GM19324 (cell line): ENCODE measurements around the gene PTGDS.

Source experiments
- ATAC-seq: cut with Tn5 transposase; IDR thresholded peaks from one replicate; pipeline ENCODE4 v1.9.1; 2021; ENCODE audit warnings: mild to moderate bottlenecking, moderate library complexity; ENCODE audit not compliant: unreplicated experiment, low FRiP score

PTGDS gene

DNA sequence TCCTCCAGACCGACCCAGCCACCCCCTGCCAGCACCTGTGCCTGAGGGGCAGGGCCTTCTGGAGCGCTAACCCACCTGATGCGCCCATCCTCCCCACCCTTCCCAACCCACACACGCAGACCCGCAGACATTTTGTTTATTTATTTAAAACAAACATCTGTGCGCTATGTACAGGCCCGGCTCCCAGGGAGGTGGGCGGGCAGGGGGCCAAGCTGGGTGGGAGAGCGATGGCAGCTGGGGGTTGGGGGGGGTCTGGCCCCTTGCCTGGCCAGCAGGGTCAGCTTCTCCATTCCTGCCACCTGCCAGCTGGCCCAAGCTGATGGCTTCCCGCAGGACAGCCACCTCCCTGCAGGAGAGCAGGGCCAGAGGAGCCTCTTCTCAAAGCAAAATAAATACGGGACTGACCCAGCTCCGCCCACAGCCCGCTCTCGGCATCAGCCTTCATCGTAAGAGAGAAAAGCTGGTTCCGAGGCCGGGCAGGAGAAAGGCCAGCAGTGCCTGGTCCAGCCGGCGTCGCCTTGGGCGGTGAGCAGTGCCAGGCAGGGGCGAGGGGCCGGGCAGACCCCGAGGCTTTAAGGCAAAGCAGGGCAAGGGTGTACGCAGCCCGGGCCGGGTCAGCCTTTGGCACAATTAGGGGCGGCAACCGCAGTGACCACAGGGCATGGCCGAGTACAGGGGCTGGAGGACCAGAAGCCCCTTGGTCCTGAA, 30.0 kb downstream of the PTGDS start:
- no peak for ATAC-seq

DNA sequence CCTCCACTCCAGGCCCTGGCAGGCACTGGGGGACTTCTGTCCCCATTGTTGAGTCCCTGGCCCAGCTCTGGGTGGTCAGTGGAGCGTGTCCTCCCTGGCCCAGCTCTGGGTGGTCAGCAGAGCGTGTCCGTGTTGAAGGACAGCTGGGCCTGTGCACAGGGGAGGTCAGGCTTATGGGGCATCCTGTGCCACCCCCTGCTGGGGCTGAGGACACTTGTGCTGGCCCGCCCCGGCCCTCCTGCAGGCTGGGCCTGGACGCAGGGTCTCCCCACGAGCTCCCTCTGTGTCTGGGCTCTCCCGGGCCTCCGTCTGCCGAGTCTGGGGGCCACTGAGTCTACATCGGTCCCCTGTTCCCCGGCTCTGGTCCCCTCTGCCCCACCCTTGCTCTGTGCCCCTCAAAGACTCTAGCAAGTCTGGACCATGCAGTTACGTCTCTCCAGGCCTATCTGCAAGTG, 30.5 kb downstream of the PTGDS start:
- no peak for ATAC-seq

DNA sequence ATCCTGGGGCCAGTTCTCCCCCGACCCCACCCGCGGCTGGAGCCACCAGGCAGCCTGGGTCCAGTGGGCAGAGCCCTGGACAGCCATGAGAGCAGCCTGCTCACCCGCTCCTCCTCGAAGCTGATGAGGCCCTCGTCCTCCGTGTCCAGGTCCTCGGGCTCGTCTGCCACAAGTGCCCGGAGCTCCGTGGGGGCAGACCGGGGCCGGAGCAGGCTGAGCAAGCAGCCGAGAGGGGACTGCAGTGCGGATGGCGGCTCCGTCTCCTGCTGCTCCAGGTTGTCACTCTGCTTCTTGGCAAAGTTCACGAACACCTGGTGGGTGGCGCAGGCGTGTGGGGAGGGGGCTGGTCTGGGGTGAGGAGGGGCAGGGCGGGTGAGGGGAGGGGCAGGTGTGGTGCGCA, 31.0 kb downstream of the PTGDS start:
- ATAC-seq: no peak

DNA sequence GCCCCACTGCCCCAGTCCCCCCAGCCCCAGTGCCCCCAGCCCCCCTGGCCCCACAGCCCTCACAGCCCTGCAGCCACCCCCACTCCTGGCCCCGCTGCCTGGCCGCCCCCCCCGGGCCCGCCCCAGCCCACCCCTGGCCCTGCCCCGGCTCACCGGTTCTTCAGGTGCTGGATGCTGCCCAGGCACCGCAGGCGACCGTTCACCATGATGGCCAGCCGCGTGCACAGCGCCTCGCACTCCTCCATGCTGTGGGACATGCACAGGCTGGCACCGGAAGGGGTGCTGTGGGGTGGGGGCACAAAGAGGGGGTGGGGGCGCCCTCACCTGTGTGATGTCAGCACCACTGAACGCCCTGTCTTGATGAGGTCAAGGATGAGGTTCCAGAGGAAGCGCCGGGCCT, 31.9 kb downstream of the PTGDS start:
- no peak for ATAC-seq

DNA sequence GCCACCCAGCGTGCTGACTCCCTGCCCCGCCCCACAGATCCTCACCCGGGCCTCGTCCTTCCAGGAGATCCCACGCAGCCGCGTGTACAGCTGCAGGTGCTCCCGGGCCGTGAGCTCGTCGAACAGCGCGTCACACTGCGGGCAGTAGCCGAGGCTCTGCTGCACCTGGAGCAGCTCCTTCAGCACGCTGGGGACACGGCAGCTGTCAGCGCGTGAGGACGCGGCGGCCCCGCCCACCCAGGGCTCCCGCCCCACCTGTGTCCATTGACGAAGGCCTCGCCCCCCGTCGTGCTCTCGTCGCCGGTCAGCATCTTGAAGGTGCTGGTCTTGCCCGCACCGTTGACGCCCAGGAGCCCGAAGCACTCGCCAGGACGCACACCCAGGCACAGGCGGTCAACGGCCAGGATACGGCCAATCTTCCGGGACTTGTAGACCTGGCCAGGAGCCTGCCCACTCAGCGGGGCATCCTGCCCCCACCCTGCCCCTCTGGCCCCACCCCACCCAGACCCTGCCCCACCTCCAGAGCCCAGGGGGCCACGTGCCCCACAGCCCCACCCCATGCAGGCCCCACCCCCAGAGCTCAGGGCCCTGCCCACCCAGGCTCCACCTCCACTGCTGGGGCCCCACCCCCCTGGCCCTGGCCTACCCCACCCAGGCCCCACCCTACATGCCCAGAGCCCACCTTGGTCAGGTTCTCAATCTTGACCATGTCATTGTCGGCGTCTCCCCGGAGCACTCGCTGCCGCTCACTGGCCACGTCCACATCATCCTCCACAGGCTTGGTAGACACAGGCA, 32.8 kb downstream of the PTGDS start:
- no peak for ATAC-seq

DNA sequence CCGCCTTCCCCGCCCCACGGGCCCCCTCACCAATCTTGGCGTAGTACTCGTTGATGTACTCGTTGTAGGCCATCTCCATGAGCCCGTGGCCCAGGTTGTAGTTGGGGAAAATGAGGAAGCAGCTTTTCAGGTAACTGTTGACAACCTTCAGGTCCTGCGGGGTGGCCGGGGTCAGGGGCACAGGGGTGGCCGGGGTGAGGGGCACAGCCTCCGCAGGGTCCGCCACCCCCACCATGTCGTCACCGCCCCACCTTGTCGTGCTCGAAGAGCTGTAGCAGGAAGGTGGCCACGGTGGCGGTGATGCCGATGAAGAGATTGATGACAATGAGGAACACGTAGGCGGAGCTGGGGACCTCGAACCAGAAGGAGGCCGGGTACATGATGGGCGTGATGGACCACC, 33.9 kb downstream of the PTGDS start:
- no peak for ATAC-seq

DNA sequence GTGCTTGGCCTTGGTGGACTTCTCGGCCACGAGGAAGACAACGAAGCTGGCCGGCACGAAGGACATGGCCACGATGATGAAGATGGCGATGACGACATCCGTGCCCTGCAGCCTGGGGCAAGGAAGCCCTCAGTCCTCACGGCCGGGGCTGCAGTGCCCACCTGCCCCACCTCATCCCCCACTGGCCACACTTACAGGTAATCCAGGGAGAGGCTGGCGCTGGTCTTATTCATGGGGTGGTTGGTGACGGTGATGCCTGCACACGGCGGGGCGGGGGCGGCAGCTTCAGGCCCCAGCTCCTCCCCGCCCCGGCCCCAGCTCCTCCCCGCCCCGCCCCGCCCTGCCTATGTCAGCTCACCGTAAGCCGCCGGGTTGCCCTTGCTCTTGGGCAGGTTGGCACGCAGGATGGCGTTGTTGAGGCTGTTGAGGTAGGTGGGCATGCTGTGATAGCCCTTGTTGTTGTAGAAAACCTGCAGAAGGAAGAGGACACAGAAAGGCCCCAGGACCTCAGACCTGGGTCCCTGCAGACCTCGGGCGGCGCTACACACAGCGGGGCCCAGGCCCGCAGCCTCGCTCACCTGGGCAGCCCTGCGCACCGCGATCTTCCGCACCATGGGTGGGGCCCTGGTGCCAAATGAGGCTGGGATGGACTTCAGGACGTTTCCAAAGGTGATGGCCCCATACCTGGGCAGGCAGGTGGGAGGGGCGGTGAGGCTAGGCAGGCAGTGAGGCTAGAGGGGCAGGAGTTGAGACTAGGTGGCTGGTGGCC, 34.8 kb downstream of the PTGDS start:
- no peak for ATAC-seq

DNA sequence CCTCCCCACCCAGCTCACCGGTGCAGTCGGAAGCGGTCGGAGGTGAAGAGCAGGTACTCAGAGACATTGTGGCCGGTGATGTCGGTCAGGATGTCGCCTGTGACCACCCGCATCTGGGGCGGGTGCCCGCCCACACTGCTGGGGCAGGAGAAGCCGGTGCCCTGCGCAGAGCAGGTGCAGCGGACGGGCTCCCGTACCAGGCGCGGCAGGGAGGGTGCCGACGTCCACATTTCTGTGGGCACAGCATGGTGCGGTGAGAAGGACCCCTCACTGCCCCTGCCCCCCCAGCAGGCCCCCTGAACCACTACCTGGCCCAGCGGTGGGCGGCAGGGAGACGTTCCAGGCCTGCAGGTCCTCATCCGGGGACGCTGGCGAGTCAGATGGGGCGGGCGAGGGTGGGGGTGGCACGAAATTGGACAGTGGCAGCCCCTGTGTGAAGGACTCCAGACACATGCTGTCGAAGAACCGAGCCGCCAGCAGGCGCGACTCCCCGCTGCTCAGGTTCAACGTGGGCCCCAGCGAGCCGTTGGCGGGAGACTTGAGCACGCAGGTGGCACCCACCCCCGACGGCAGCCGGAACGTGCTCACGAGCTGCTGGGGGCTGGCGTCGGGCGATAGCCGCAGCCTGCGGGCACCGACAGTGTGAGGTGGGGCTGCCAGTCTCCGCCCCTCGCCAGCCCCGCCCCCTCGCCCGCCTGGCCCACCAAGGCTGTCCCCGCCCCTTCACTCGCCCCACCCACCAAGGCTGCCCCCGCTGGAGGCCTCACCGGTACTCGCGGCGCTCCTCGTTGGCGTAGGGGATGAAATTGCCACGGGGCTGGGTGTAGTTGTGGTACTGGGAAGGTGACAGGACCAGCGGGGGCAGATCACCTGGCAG, 35.6 kb downstream of the PTGDS start:
- ATAC-seq: no peak

DNA sequence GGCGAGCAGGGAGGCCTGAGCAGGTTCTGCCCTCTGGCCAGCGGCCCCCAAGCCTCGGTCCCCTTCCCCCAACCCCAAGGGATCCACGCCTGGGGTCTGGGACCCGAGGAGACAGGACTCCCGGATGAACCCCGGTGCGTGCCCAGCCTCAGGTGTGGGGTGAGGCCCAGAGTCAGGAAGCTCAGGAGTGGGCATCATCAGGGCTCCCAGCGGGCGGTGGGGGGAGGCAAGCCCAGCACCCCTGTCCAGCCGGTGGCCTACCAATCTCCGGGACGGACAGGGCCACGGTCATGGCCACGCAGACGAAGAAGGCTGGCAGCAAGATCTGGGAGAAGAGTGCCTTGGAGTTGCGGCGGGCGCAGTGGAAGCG, 36.3 kb downstream of the PTGDS start:
- no peak for ATAC-seq

DNA sequence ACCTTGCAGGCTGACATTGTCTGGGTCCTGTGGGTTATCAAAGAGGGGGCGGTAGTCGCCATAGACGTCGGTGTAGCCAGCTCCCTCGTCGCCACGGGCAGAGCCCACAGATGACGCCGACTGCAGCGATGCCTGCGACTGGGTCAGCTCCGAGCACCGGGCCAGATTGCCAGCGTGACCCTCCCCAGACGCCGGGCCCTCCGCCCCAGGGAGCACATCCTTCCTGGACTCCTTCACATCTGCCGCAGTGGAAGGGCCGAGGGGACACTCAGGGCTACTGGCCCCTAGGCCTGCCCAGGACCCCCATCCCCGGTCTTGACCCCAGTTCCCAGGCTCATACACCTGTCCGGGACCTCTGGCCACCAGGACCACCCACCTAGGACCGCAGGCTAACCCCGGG, 36.9 kb downstream of the PTGDS start:
- ATAC-seq: no peak

DNA sequence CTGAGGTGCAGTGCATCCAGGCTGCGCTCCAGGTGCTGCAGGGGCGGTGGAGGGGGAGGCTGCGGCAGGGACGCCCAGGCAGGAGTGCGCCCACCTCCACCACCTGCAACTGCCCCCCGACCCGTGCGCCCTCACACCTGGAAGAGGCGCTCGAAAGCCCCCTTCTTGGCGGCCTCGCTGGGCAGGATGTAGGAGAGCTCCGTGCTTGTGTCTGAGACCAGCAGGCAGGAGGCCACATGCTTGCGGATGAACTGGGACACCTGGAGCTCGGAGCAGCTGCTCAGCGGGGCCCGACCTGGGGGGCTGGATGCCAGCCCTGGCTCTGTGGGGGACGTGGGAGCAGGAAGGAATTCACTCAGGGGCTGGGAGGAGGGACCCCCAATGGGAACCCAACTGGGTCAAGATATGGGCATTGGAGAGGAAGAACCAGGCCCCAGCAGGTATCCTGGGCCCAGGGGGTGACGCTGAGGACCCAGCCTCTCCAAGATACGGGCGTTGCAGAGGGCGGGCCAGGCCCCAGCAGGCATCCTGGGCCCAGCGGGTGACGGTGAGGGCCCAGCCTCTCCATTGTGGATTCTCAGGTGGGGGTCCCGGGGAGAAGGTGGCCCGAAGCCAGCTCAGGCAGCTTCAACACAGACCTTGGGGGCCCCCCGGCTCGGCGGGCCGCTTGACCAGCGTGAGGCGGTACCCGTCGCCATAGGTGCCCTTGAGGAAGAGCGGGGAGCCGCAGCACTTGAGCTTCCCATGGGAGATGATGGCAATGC, 37.7 kb downstream of the PTGDS start:
- ATAC-seq: no peak

DNA sequence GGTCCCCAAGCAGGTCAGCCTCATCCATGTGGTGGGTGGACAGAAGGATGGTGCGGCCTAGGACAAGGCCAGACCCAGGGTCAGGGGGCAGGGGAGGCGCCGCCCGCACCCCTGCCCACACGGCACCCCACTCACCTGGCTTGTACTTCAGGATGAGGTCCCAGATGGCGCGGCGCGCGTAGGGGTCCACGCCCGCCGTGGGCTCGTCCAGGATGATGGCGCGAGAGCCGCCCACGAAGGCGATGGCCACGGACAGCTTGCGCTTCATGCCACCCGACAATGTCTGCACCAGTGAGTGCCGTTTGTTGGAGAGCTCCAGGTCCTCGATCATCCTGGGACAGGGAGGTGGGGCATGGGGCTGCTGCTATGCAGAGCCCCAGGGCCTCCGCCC, 38.2 kb downstream of the PTGDS start:
- ATAC-seq: no peak

DNA sequence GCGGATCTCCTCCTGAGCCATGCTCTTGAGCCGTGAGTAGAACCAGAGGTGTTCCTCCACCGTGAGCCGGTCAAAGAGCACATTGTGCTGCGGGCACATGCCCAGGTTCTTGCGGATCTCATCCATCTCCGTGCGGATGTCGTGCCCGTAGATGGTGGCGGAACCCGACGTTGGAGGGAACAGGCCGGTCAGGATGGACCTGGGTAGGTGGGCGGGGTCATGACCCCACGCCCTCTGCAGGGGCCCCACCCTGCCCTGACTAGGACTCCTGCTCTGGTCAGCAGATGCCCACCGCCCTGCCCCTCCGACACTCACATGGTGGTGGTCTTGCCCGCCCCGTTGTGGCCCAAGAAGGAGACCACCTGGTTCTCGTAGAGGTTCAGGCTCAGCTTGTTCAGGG, 38.7 kb downstream of the PTGDS start:
- no peak for ATAC-seq

DNA sequence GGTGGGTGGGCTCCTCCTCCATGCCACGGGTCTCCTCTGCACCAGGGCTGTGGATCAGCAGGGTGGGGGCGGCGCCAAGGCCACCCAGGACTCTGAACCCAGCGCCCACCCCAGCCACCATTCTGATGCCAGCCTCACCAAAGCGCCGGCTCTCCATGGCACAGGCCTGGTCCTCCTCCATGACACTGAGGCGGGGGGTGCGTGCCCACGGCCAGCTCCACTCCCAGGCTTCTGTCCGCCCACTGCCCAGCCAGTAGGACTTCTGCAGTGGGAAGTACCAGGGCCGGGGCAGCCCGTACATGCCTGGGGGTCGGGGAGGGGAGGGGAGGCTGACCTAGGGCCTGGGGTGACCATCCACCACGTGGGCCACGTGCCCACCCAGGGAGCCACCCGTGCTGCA, 39.1 kb downstream of the PTGDS start:
- no peak for ATAC-seq

DNA sequence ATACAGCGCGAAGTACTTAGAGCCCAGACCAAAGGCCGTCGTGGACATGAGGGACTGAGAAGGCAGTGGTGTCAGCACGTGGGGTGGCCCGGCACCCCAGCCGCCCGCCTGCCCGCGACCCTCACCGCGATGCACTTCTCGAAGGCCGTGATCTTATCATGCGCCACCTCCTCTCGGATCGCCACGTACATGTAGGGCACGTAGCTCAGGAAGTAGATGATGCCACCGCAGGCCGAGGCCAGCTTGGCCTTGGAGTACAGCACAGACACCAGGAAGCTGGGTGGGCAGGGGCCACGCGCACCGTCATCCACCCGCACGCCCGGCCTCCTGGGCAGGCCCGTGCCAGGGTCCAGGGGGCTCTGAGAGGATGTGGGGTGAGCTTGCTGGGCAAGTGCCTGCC, 39.8 kb downstream of the PTGDS start:
- no peak for ATAC-seq

DNA sequence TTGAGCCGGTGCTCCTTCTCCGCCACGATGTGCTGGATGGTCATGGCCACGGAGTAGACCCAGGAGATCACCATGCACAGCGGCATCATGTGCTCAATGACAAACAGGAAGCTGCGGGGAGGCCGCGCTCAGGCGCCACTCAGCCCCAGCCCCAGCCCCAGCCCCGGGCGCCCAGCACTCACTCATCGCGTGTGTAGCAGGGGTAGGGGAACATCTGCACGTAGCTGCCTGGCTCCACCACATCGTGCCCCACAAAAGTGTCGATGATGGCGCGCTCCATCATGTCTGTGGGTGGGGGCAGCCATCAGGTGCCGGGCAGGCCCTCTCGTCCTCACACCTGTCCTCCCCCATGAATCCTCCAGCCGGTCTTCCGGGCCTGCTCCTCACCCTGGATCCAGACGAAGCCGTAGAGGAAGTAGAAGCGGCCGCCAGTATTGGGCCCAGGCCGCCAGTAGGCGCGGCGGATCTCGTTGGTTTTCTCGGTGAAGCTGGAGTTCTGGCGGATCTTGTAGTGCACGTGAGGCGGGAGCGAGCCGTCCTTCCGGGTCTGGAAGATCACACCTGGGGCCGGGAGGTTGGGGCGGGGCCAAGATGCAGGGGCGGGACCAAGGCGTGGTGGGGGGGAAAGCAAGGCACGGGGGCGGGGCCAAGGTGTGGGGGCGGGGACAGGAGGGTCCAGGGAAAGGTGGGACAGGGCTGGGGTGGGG, 40.6 kb downstream of the PTGDS start:
- ATAC-seq: no peak

DNA sequence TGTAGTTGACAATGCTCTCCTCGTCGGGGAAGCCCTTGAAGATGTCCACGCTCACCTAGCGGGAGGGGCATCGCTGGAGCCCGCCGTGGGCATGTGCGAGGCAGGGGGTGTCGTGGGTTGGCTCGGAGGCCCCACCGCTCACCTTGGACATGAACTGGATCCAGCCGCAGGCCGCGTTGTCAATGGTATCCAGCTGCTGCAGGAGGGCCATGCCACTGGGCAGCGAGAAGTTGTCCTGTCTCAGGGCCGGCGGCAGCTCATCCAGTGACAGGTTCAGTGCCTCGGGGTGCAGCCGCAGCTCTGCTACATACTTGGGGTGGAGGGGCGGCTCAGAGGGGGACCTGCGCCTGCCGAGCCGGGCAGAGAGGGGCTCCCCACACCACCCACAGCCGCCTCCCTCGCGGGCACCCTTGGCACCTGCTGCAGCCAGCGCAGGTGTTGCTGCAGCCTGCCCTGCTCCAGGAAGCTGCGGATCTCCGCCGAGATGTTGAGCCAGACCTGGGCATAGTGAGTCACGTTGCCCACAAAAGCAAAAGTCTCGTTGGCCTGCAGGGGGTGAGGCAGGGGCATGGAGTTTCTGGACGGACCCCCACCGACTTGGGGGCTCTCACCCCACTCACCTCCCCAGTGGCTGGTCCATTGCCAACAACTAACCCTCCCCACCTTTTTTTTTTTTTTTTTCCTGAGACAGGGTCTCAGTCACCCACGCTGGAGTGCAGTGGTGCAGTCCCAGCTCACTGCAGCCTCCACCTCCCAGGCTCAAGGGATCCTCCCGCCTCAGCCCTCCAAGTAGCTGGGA, 41.7 kb downstream of the PTGDS start:
- no peak for ATAC-seq

DNA sequence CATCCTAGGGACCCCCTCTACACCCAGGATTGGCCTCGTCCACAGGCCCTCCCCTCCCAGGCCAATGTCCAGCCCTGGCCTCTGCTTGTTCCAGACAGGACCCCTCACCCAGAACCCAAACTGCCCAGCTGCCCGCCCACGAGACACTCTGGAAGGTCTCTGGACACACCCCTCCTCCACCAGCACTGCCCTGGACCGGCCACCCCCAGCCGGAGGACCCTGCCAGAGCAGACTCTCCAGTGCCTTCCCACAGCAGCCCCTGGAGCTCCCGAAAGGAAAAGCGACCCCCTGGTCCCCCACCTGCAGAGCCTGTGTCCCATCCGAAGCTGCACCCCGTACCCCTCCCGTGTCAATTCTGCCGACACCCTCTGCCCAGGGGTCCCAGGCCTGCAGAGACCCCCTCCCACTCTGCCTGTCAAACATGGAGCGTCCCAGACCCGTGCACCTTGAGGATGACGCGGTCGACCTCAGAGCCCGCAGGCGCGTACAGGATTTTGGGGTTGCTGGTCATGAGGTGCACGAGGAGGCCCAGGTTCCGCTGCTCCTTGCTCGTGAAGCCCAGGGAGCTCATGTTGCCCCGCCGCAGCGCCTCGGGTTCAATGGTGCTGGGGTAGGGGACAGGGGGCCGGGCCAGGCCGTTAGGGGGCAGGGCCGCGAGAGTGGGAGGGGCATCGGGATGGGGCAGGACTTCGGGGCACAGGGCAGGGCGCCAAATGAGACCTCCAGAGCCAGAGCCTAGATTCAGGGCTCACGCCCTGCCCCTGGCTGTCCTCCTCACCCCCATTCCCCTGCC, 42.8 kb downstream of the PTGDS start:
- no peak for ATAC-seq
